Stimulated activated naive CD8-positive, alpha-beta T cell treated with anti-CD3 and anti-CD28 coated beads, Interleukin-15, Interleukin-2, amounts not matched to agents 100 ng/mL and 50 ng/mL, for 24 hours (primary cell): Measurements from ENCODE around the gene PCGF1.
"Not testable (repeated sequence)": the region's sequence is repeated elsewhere in the genome, so short reads cannot be mapped to it uniquely, and the experiment has no call there.

ENCODE experiments used
- H3K27ac Mint-ChIP-seq: one replicate; pipeline ENCODE4 v1.8.0; 2021; ENCODE audit warnings: mild to moderate bottlenecking, mixed read lengths
- H3K27me3 Mint-ChIP-seq: one replicate; pipeline ENCODE4 v1.8.0; 2021; ENCODE audit warnings: mixed read lengths
- H3K36me3 Mint-ChIP-seq: one replicate; pipeline ENCODE4 v1.8.0; 2021; ENCODE audit warnings: low read depth, mixed read lengths
- H3K4me1 Mint-ChIP-seq: one replicate; pipeline ENCODE4 v1.8.0; 2021; ENCODE audit warnings: low read depth, mixed read lengths
- H3K4me3 Mint-ChIP-seq: one replicate; pipeline ENCODE4 v1.8.0; 2021; ENCODE audit warnings: mild to moderate bottlenecking, mixed read lengths
- H3K9me3 Mint-ChIP-seq: one replicate; pipeline ENCODE4 v1.8.0; 2021; ENCODE audit warnings: mixed read lengths

The PCGF1 gene

DNA sequence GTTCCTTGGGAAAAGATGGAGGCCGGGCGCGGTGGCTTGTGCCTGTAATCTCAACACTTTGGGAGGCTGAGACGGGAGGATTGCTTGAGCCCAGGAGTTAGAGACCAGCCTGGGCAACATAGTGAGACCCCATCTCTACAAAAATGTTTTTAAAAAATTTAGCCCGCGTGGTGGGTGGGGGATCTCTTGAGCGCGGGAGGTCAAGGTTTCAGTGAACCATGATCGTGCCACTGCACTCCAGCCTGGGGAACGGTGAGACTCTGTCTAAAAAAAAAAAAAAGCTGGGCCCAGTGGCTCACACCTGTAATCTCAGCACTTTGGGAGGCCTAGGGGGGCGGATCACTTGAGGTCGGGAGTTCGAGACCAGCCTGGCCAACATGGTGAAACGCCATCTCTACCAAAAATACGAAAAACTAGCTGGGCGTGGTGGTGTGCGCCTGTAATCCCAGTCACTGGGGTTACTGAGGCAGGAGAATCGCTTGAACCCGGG lies 23.8 kb downstream of the PCGF1 start:
- not testable (repeated sequence) for H3K9me3 Mint-ChIP-seq
- peak overlapping the region; percentile 100 for H3K4me3 Mint-ChIP-seq
- peaks cover 32% of the 10 kb centered on the region for H3K4me1 Mint-ChIP-seq

DNA sequence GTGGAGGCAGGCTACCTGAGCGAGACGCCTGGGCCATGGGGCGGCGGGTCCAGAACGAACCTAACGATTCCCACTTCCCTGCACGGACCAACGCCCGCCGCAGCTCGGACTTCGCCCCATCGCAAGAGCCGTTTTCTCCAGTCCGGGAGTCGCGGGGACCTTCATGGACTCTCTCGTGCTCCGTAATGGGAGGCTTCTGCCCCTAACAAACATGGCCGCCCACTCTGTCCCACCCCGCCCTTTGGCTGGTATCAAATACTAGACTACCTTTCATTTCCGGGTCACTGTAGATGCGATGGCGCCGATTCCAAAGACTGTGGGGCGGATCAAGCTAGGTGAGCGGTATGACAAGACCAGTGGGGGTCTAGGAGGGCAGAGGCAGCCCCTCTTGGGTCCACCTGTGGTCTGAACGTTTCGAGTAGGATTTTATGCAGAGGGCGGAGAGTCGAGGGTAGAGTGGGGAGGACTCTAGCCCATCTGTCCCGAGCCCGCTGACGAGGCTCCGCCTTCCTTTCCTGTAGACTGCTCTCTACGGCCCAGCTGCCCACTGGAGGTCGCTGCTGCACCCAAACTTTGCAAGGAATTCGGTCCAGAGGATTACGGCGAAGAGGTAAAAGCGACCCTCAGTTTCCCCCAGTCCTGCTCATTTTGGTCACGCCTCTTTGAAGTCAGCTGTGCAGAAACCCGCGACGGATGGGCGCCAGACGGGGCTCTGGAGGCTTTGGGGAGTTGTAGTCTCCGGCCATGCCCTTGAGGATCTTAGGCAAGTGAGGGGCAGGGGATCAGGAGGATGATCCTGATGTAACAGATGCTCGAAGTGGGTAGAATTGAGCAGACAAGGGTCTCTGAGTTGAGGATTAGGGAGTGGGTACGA lies 24.5 kb downstream of the PCGF1 start, which contains the start of the genes CCDC142 and TTC31:
Gene CCDC142 (minus strand): TSS at position 198 of the 874 bp plus-strand sequence. CDS start 161 bp downstream, at position 37.
Gene TTC31 (plus strand): TSS at position 281 of the 874 bp plus-strand sequence. CDS start 15 bp downstream, at position 296.
- Mint-ChIP-seq H3K9me3 (no peaks in the 10 kb centered on the region), H3K36me3 (peaks cover 33% of the 10 kb centered on the region), H3K27ac (peak within 1 kb of the TSS; percentile 100), H3K4me3 (peak within 1 kb of the TSS; percentile 100), H3K4me1 (peaks cover 32% of the 10 kb centered on the region), H3K27me3 (no peaks in the 10 kb centered on the region)

More for the DNA sequence above, 23.8 kb downstream of the PCGF1 start:
- Mint-ChIP-seq H3K36me3 (peaks cover 33% of the 10 kb centered on the region), H3K27ac (peak overlapping the region; percentile 100)
- not testable (repeated sequence) for H3K27me3 Mint-ChIP-seq

DNA sequence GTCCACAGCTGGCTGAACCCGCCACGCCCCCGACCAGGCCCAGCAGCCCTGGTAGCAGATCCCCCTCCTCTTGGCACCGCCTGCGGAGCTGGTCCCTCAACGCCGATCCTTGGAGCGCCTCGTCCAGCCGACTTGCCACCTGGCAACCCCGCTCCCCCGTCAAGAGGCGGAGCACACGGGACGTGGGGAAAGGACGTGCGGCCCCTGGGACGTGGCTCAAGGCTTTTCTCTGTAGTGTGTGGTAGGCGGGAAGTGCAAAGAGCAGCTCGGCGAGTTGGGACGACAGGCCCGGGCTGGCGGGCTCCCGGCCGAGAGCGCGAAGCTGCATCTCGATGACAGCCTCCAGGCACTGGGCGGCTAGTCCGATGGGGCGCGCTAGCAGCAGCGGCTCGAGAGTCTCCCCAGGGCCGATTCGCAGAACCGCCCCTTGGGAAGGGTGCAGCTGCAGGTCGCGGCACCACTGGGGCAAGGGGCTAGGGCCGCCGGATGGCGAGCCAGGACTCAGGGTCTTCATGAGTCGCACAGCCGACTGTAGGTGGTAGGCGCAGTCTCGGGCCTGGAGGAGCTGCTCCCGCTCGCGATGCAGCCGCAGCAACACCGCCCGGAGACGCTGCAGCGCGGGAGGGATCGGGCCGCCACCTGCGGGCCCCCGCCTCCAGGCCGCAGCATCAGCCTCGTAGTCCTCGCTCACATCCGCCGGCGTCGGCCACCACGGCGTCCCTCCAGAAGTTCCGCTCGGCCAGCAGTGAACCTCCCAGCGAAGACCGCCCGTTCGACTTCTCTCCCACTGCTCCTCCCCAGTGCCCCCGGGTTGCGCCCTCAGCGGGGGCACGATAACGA lies 25.3 kb downstream of the PCGF1 start:
- peaks cover 32% of the 10 kb centered on the region for H3K4me1 Mint-ChIP-seq

DNA sequence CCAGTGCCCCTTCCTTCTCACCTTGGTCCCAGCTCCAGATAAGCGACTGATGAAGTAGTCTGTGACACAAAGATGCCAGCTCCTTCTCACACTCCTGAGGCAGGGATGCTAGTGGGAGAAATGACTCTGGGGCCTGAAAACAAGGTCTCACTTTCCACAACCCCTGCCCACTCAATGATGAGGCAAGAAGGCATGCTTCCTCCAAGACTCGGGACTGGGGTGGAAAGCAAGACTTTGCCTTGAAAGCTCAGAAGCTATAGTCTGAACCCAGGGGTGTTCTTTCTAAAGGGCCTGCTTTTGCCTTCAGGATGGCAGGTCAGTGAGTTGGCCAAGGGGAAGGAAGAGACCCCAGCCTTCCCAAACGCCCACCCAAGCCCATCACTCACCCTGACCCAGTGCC lies 26.1 kb downstream of the PCGF1 start:
- no peaks in the 10 kb centered on the region for H3K27me3 Mint-ChIP-seq
- H3K9me3 Mint-ChIP-seq = no peaks in the 10 kb centered on the region
- peak overlapping the region; percentile 68 for H3K27ac Mint-ChIP-seq
- peak overlapping the region; percentile 100 for H3K4me3 Mint-ChIP-seq
- peaks cover 32% of the 10 kb centered on the region for H3K36me3 Mint-ChIP-seq
- peaks cover 32% of the 10 kb centered on the region for H3K4me1 Mint-ChIP-seq

More for the DNA sequence above, 25.3 kb downstream of the PCGF1 start:
- Mint-ChIP-seq H3K36me3 (peaks cover 38% of the 10 kb centered on the region), H3K27ac (peak overlapping the region; percentile 100), H3K4me3 (peak overlapping the region; percentile 100), H3K9me3 (no peaks in the 10 kb centered on the region), H3K27me3 (no peaks in the 10 kb centered on the region)

DNA sequence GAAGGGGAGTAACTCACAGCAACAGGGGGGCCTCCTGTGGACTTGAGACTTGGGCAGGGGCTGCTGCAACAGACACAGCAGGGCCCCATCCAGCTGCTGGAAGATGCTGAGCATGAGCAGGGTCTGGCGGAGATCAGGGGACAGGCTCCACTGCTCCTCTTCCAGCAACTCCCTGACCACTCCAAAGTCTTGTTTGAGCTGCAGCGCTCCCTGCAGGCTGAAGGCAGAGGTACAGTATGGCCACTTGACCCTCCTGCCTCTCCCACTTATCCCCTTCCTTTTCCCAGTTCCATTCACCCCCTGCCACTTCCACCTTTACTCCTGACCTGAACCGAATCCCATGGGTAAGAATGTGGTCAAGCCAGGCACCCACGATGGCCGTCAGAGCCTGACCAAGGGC lies 32.6 kb downstream of the PCGF1 start:
- H3K27ac Mint-ChIP-seq = no peak overlapping the region

DNA sequence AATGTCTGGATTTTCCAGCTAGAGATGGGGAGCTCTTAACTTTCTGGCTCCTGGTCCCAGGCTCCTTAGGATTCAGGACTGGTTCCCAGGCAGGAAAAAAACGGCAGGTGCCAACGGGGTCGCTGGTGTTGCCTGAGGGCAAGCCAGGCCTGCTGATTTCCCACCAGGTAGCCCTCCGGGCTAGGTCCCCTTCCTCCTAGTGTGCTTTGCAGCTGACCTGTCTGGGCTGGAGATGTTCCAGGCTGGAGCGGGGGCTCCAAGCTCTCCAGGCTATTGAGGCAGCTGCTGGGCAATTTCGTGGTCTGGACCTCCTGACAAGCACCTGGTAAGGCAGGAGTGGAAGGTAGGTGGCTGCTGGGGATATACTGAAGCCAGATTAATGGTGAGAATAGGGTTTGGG lies 33.0 kb downstream of the PCGF1 start:
- Mint-ChIP-seq H3K27me3 (no peaks in the 10 kb centered on the region), H3K9me3 (no peaks in the 10 kb centered on the region), H3K4me3 (no peak overlapping the region), H3K27ac (no peak overlapping the region), H3K4me1 (peaks cover 27% of the 10 kb centered on the region), H3K36me3 (peaks cover 46% of the 10 kb centered on the region)

More for the DNA sequence above, 32.6 kb downstream of the PCGF1 start:
- no peaks in the 10 kb centered on the region for H3K9me3 Mint-ChIP-seq
- H3K27me3 Mint-ChIP-seq = no peaks in the 10 kb centered on the region
- peaks cover 26% of the 10 kb centered on the region for H3K4me1 Mint-ChIP-seq
- H3K4me3 Mint-ChIP-seq = no peak overlapping the region
- peaks cover 47% of the 10 kb centered on the region for H3K36me3 Mint-ChIP-seq

DNA sequence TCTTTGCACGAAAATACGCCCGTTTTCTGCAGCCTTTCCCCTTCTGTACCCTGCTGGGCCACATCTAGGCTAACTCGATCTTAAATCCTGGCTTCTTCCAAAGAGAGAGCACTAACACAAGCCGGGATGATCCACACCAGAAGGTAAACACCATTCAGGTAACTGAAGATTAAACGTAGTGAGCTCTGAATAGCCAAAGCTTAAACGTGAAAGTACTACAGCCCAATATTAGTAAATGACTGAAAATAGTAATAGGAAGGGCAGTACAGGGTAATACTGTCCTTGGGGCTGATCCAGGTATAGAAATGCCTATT lies 34.6 kb downstream of the PCGF1 start:
- Mint-ChIP-seq H3K9me3 (no peaks in the 10 kb centered on the region), H3K27me3 (no peaks in the 10 kb centered on the region), H3K36me3 (peaks cover 41% of the 10 kb centered on the region), H3K4me1 (peaks cover 27% of the 10 kb centered on the region), H3K27ac (peak overlapping the region; percentile 96), H3K4me3 (peak overlapping the region; percentile 96)

DNA sequence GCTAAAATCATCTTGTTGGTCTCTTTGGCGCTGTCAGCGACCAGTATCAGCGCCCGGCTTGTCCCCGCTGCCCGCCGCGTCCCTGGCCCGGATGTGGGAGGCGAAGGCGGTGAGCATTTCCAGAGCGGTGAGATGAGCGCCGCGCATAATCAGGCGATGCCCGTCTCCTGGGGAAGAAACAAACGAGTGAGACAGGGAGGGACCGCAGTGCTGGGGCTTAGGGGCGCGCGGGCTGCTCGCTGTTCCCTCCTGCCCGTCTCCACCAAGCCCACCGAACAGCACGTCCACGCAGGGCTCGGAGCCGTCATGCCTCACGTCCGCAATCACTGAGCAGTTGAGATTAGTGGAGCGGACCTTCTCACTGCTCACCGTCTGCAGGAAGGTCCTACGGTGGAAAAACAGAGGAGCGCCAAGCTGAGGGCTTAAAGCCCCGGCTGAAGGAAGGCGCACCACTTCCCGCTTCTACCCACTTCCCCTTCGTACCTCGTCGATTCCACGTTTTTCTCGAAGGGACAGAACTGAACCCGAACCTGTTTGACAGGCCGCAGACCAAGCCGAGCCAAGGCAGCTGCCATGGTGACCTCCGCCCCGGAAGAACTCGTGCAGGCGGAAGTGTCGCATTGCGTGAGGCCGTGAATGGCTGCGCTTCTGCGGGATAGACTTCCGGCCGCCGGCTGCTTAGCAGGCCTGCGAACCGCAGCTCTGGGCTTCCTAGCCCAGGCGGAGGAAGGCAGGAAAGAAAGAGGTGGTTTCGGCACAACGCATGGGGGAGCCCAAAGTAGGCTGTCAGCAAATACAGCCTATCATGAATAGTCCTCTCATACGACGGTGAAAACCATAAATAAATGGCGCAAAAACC lies 35.2 kb downstream of the PCGF1 start, which contains the start of gene MRPL53:
Gene MRPL53 (minus strand): TSS at position 595 of the 859 bp plus-strand sequence. CDS start 20 bp downstream, at position 575.
- Mint-ChIP-seq H3K9me3 (no peaks in the 10 kb centered on the region), H3K4me1 (peaks cover 27% of the 10 kb centered on the region), H3K36me3 (peaks cover 38% of the 10 kb centered on the region), H3K4me3 (peak within 1 kb of the TSS; percentile 96), H3K27ac (peak within 1 kb of the TSS; percentile 96), H3K27me3 (no peaks in the 10 kb centered on the region)

DNA sequence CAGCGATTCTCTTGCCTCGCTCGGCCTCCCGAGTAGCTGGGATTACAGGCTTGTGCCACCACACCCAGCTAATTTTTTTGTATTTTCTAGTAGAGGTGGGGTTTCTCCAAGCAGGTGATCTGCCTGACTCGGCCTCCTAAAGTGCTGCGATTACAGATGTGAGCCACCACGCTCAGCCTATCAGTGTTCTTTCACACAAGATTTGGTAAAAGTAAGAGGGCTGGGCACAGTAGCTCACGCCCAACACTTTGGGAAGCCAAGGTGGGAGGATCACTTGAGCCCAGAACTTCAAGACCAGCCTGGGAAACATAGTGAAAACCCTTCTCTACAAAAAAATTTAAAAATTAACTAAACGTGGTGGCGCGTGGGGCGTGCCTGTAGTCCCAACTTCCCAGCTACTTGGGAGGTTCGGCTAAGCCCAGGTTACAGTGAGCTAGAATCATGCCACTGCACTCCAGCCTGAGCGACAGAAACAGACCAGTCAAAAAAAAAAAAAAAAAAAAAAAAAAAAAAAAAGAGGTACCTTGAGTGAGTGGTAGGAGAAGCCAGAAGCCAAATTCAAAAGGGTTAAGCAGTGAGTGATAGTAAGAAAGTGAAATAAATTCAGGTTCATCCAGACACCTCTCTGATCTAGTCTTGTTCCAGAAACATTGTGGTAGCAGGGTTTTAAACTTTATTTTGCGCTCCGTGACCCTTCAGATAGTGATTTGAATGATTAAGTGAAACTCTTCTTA lies 36.0 kb downstream of the PCGF1 start:
- peaks cover 27% of the 10 kb centered on the region for H3K4me1 Mint-ChIP-seq
- H3K9me3 Mint-ChIP-seq = no peaks in the 10 kb centered on the region
- H3K27ac Mint-ChIP-seq = peak overlapping the region; percentile 96
- peaks cover 36% of the 10 kb centered on the region for H3K36me3 Mint-ChIP-seq
- peak overlapping the region; percentile 96 for H3K4me3 Mint-ChIP-seq
- H3K27me3 Mint-ChIP-seq = no peaks in the 10 kb centered on the region

DNA sequence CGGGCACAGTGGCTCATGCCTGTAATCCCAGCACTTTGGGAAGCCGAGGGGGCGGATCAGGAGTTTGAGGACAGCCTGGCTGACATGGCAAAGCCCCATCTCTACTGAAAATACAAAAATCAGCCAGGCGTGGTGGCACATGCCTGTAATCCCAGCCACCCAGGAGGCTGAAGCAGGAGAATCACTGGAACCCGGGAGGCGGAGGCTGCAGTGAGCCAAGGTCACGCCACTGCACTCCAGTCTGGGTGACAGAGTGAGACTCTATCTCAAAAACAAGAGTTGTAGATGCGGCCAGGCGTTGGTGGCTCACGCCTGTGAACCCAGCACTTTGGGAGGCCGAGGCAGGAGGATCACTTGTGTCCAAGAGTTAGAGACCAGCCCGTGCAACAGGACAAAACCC lies 36.8 kb downstream of the PCGF1 start:
- Mint-ChIP-seq H3K4me3 (peak overlapping the region; percentile 57), H3K27ac (peak overlapping the region; percentile 75), H3K36me3 (peaks cover 35% of the 10 kb centered on the region), H3K4me1 (peaks cover 32% of the 10 kb centered on the region)
- not testable (repeated sequence) for H3K27me3 Mint-ChIP-seq, H3K9me3 Mint-ChIP-seq

DNA sequence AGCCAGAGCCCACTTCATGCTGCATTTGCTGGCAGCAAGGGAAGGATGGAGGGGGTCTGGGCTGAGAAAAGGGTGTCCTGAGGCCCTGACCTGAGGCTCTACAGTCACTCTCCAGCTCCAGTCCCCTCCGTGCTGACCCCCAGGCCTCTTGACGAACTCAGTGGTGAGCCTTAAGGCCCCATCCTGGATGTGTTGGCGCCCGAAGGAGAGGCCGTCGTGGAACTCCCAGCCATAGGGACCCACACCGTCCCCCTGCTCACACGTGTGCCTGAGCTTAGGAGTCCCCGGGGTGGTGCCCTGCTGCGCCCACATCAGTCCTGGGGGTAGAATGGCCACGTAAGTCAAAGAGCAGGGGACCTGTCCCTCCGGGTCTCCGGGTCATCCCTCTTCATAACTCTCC lies 43.1 kb downstream of the PCGF1 start:
- Mint-ChIP-seq H3K4me1 (peaks cover 30% of the 10 kb centered on the region), H3K36me3 (peaks cover 11% of the 10 kb centered on the region), H3K9me3 (no peaks in the 10 kb centered on the region), H3K27me3 (no peaks in the 10 kb centered on the region), H3K4me3 (peak overlapping the region; percentile 97), H3K27ac (peak overlapping the region; percentile 71)

DNA sequence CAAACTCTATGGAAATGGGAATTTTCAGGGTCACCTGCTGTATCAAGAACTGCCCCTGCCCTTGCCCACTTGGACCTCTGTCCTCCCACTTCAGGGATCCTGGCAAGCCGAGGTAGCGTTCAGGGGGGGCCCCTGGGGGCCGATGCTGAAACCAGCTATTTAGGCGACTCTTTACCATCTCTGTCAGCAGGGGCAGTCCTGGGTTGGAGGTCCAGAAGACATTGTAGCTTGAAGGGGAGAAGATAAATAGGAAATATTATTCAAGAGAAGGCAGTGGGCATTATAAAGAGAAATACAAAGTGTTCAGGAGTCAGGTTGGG lies 44.7 kb downstream of the PCGF1 start:
- peaks cover 44% of the 10 kb centered on the region for H3K4me1 Mint-ChIP-seq
- H3K27ac Mint-ChIP-seq = no peak overlapping the region
- no peaks in the 10 kb centered on the region for H3K9me3 Mint-ChIP-seq
- H3K36me3 Mint-ChIP-seq = peaks cover 11% of the 10 kb centered on the region
- no peak overlapping the region for H3K4me3 Mint-ChIP-seq
- no peaks in the 10 kb centered on the region for H3K27me3 Mint-ChIP-seq

DNA sequence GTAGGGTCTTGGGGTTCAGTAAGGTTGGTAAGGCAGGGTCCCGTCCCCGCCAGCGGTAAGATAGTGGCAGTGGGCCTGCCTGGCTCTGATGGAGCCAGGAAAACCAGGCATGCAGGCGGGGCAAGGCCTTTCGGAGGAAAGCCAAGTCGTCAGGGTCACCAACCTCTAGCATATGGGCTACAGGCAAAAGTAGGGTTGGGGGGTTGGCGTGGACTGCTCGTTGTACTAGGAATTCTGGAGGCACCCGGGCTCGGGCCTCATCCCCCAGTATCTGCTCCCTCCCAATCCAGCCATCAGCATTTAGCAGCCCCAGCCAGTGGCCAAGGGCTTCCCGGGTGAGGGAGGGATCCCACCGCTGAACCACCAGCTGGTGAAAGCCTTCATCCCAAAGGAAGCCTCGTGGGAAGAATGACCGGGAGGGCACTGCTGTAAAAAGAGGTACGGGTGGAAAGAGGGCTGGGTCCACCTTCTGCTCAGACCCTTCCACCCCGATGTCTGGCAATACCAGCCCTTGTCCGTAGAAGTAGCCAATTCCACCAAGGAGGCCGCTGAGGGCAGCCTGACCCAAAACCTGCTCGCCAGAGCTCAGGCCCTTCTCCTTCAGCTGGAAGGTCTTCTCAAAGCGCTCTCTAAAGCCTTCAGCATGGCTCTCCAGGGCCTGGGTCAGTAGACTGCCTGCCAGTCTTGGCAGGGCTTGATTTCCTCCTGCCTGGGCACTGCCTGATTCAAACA lies 45.3 kb downstream of the PCGF1 start:
- no peak overlapping the region for H3K4me3 Mint-ChIP-seq
- no peak overlapping the region for H3K27ac Mint-ChIP-seq
- peaks cover 45% of the 10 kb centered on the region for H3K4me1 Mint-ChIP-seq
- H3K27me3 Mint-ChIP-seq = no peaks in the 10 kb centered on the region
- H3K9me3 Mint-ChIP-seq = no peaks in the 10 kb centered on the region
- peaks cover 12% of the 10 kb centered on the region for H3K36me3 Mint-ChIP-seq
